Panc1 (cell line): ENCODE data around the gene AP3S1. TPM values are rescaled to one million over a fixed set of nuclear protein-coding genes. Genes with fewer than 3 reads are reported as not detected.
"Not testable (repeated sequence)": the region's sequence is repeated elsewhere in the genome, so short reads cannot be mapped to it uniquely, and the experiment has no call there.

Experiments used
- ATAC-seq: fragments of 200-7000 bp; cut with Tn5 transposase; 2 replicates; pipeline ENCODE4 v1.9.1; 2020; ENCODE audit warnings: mild to moderate bottlenecking, moderate library complexity
- BruUV-seq: library from RNA; stranded (reverse); fragments of 400-500 nt; replicated peaks from 2 replicates; lab custom pipeline; 2021; lab: Mats Ljungman, UMichigan
- CTCF ChIA-PET: fragments of 300-600 bp; sonication (Branson Sonifier 250); formaldehyde crosslinking; loops from one replicate; lab custom pipeline; 2022; ENCODE audit warnings: antibody characterized with exemption; lab: Charles Lee
- POLR2A ChIA-PET: fragments of 300-600 bp; sonication (Branson Sonifier 250); formaldehyde crosslinking; loops from one replicate; lab custom pipeline; 2022; ENCODE audit warnings: antibody characterized with exemption; lab: Charles Lee
- DNase-seq: peaks from one replicate; pipeline ENCODE4 v3.0.0-alpha.2; 2010; ENCODE audit warnings: low read depth, low spot score
- H3K27ac ChIP-seq: 2 replicates; pipeline ENCODE4 v1.5.1; 2011; ENCODE audit warnings: mild to moderate bottlenecking, low read length, inconsistent platforms
- H3K27me3 ChIP-seq: fragments of 200-500 bp; sonication (Bioruptor generic); 2 replicates; pipeline ENCODE4 v1.6.0; 2014; ENCODE audit warnings: low read length, inconsistent platforms; ENCODE audit not compliant: control insufficient read depth, insufficient read depth
- H3K36me3 ChIP-seq: fragments of 200-500 bp; sonication (Bioruptor generic); 2 replicates; pipeline ENCODE4 v1.5.1; 2014; ENCODE audit warnings: inconsistent platforms, mild to moderate bottlenecking, low read length, moderate library complexity; ENCODE audit not compliant: control insufficient read depth, insufficient read depth
- H3K4me1 ChIP-seq: 2 replicates; pipeline ENCODE4 v1.5.1; 2011; ENCODE audit warnings: inconsistent platforms, mild to moderate bottlenecking, low read length, moderate library complexity; ENCODE audit not compliant: control insufficient read depth, insufficient read depth
- H3K4me3 ChIP-seq, 2 experiments: 2 replicates each; pipeline ENCODE4 v1.5.1; 2011 to 2012; ENCODE audit warnings: low read depth in 2 of 2, low read length in 2 of 2, mild to moderate bottlenecking in 2 of 2, inconsistent platforms in 1 of 2, moderate library complexity in 1 of 2
- H3K9me3 ChIP-seq: fragments of 200-500 bp; sonication (Bioruptor generic); 2 replicates; pipeline ENCODE4 v1.5.1; 2014; ENCODE audit warnings: low read depth, mild to moderate bottlenecking, inconsistent platforms, low read length, moderate library complexity; ENCODE audit not compliant: control insufficient read depth, insufficient read depth
- POLR2AphosphoS5 ChIP-seq: IDR thresholded peaks from 2 replicates; pipeline ENCODE4 v1.6.1; 2012; ENCODE audit warnings: mild to moderate bottlenecking, low read depth, low read length, moderate library complexity
- SIN3A ChIP-seq: IDR thresholded peaks from 2 replicates; pipeline ENCODE4 v1.6.1; 2012; ENCODE audit warnings: low read depth, mild to moderate bottlenecking, low read length, moderate library complexity, borderline replicate concordance; ENCODE audit not compliant: insufficient read depth
- TCF7L2 ChIP-seq: IDR thresholded peaks from 2 replicates; pipeline ENCODE4 v1.6.1; 2011; ENCODE audit warnings: mild to moderate bottlenecking, low read depth, low read length, inconsistent platforms
- in situ Hi-C: cut with HindIII; loops from 2 replicates; pipeline ENCODE4 v1.10.0; 2016; ENCODE audit warnings: low sequenced_read_pairs, low pct_unique_long_range_greater_than_20kb
- intact Hi-C: fragments of 100-400 bp; cut with micrococcal nuclease; formaldehyde crosslinking; loops from one replicate; pipeline ENCODE4 v1.10.0; 2022; ENCODE audit not compliant: unreplicated experiment
- total RNA-seq: library from RNA; stranded (reverse); gene quantifications from one replicate; pipeline ENCODE4 v1.2.1, GENCODE V29; 2021; ENCODE audit not compliant: unreplicated experiment
- TF ChIP-seq, protein P1 (sequence below), 2 experiments: IDR thresholded peaks; 2 replicates each; pipeline ENCODE4 v1.6.1; 2011 to 2012; ENCODE audit warnings: low read depth in 2 of 2, control low read depth in 1 of 2, low read length in 1 of 2, mild to moderate bottlenecking in 1 of 2, moderate library complexity in 1 of 2; ENCODE audit not compliant: insufficient read depth in 1 of 2
- TF ChIP-seq, protein P2 (sequence below): fragments of 450-650 bp; IDR thresholded peaks from 2 replicates; pipeline ENCODE4 v1.5.1; 2017; ENCODE audit warnings: mild to moderate bottlenecking

The AP3S1 gene
- total RNA-seq, 1 experiment from 2014 or later, result 88.8 TPM

DNA sequence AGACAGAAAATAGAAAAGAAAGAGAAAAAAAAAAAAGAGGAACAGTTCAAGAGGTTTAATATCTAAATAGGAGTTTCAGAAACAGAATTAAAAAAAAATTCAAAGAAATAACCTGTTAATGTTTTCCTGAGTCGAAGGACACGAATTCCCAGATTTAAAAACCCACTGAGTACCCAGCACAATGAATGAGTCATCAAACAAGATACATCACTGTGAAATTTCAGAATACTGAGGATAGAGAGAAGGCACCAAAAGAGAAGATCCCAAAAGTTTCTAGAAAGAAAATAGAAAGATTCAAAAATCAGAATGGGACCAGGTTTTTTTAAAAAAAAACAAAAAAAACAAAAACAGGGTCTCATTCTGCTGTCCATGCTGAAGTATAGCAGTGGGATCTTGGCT lies 34.1 kb upstream of the AP3S1 start:
- CTCF ChIA-PET, result no interaction called here
- H3K36me3 ChIP-seq, result no peaks in the 10 kb centered on the region
- in situ Hi-C loops (no loop called here), intact Hi-C loops (no loop called here)
- no peak for TF ChIP-seq TCF7L2
- TF ChIP-seq POLR2AphosphoS5, result no peak
- TF ChIP-seq, protein P1, sequence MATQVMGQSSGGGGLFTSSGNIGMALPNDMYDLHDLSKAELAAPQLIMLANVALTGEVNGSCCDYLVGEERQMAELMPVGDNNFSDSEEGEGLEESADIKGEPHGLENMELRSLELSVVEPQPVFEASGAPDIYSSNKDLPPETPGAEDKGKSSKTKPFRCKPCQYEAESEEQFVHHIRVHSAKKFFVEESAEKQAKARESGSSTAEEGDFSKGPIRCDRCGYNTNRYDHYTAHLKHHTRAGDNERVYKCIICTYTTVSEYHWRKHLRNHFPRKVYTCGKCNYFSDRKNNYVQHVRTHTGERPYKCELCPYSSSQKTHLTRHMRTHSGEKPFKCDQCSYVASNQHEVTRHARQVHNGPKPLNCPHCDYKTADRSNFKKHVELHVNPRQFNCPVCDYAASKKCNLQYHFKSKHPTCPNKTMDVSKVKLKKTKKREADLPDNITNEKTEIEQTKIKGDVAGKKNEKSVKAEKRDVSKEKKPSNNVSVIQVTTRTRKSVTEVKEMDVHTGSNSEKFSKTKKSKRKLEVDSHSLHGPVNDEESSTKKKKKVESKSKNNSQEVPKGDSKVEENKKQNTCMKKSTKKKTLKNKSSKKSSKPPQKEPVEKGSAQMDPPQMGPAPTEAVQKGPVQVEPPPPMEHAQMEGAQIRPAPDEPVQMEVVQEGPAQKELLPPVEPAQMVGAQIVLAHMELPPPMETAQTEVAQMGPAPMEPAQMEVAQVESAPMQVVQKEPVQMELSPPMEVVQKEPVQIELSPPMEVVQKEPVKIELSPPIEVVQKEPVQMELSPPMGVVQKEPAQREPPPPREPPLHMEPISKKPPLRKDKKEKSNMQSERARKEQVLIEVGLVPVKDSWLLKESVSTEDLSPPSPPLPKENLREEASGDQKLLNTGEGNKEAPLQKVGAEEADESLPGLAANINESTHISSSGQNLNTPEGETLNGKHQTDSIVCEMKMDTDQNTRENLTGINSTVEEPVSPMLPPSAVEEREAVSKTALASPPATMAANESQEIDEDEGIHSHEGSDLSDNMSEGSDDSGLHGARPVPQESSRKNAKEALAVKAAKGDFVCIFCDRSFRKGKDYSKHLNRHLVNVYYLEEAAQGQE (IDR thresholded peaks at IDR 0.05; ENCODE audit: insufficient read depth in 1 of 2, low read depth in 2 of 2, low read length in 1 of 2), result no peak
- no peak for TF ChIP-seq SIN3A
- TF ChIP-seq, protein P2, sequence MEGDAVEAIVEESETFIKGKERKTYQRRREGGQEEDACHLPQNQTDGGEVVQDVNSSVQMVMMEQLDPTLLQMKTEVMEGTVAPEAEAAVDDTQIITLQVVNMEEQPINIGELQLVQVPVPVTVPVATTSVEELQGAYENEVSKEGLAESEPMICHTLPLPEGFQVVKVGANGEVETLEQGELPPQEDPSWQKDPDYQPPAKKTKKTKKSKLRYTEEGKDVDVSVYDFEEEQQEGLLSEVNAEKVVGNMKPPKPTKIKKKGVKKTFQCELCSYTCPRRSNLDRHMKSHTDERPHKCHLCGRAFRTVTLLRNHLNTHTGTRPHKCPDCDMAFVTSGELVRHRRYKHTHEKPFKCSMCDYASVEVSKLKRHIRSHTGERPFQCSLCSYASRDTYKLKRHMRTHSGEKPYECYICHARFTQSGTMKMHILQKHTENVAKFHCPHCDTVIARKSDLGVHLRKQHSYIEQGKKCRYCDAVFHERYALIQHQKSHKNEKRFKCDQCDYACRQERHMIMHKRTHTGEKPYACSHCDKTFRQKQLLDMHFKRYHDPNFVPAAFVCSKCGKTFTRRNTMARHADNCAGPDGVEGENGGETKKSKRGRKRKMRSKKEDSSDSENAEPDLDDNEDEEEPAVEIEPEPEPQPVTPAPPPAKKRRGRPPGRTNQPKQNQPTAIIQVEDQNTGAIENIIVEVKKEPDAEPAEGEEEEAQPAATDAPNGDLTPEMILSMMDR, result no peak
- H3K4me3 ChIP-seq, result no peak overlapping the region
- no peaks in the 10 kb centered on the region for H3K9me3 ChIP-seq
- H3K27ac ChIP-seq, result no peak overlapping the region
- POLR2A ChIA-PET, result no interaction called here
- no peak for DNase-seq
- H3K4me1 ChIP-seq, result no peaks in the 10 kb centered on the region
- BruUV-seq, result no TSS peak
- ATAC-seq, result no peak
- peaks cover 4% of the 10 kb centered on the region for H3K27me3 ChIP-seq

DNA sequence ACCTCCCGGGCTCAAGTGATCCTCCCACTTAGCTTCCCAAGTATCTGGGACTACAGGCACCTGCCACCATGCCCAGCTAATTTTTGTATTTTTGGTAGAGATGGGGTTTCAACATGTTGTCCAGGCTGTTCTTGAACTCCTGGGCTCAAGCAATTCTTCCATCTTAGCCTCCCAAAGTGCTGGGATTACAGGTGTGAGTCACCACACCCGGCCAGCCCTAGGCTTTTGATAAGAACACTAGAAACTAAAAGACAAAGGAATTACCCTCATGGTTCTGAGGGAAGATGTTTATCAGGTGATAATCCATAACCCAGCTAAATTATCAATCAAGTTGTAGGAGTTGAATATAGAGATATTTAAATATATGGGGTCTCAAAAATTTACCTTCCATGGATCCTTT lies 33.7 kb upstream of the AP3S1 start:
- H3K27ac ChIP-seq, intact Hi-C loops, H3K27me3 ChIP-seq, H3K4me1 ChIP-seq, CTCF ChIA-PET, POLR2A ChIA-PET, H3K9me3 ChIP-seq, H3K4me3 ChIP-seq, DNase-seq, BruUV-seq, ATAC-seq, in situ Hi-C loops, H3K36me3 ChIP-seq: not testable (repeated sequence)

DNA sequence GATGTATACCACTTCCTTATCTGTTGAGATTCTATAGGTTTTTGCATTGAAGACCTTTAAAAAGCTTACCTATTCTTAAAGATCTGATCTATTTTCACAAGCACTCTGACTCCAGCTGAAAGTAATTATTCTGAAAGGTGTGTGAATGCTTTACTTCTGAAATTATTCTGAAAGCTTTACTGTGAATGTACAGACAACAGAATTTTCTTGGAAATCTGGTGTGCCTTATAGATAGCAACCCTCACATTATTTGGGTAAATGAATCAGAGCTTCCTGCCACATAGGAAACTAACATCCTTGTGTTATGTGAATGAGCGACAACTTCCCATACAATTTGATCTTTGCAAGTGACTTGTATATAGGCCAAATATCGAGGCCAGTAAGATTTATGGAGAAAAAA lies 31.8 kb upstream of the AP3S1 start:
- CTCF ChIA-PET, result no interaction called here
- TF ChIP-seq TCF7L2 (no peak), SIN3A (no peak), POLR2AphosphoS5 (no peak)
- TF ChIP-seq, protein P1 (IDR thresholded peaks at IDR 0.05; ENCODE audit: insufficient read depth in 1 of 2, low read depth in 2 of 2, low read length in 1 of 2), result no peak
- TF ChIP-seq, protein P2, result no peak

More for the DNA sequence above, 31.8 kb upstream of the AP3S1 start:
- no peak for DNase-seq
- H3K36me3 ChIP-seq, result no peaks in the 10 kb centered on the region
- no TSS peak for BruUV-seq
- POLR2A ChIA-PET, result no interaction called here
- H3K4me1 ChIP-seq, result no peaks in the 10 kb centered on the region
- in situ Hi-C loops, result no loop called here
- no peak overlapping the region for H3K4me3 ChIP-seq
- intact Hi-C loops, result no loop called here
- no peaks in the 10 kb centered on the region for H3K9me3 ChIP-seq
- H3K27me3 ChIP-seq, result peaks cover 5% of the 10 kb centered on the region
- no peak for ATAC-seq
- no peak overlapping the region for H3K27ac ChIP-seq
